Measurements from ENCODE around the gene PARP16. TPM values are rescaled to one million over a fixed set of nuclear protein-coding genes. Genes with fewer than 3 reads are reported as not detected.

PARP16 gene
- total RNA-seq, 1 experiment from 2014 or later: 5.8 TPM

DNA sequence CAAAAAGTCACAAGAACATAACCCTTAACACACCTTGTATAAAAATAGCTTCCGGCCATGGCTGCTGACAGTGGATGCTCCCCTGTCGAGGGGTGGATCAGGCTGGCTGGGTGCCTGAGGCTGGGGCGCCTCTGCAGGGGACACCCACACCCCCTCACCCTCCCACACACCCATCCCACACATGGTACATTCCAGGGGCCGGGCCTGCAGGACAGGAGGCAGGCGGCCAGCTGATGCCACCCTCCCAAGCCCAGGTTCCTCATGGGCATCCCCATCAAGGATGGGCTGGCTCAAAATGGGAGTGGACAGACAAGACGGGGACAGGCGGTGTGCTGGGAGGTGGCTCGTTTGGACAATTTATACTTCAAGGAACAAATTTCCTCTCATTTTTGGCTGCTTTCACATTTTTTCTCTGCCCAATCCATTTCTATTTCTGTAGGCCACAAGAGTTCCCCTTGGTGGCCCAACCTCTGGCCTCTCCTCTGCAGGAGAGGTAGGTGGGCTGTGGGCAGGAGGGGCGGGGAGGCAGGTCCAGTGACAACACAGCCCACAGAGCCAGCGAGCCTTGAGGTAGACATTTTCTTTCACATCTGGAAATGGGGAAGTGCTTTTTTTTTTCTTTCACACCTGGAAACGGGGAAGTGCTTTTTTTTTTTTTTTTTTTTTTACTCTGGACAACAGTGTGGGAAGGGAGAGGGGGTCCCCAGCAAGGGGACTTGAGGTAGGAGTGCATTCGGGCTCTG, 41.1 kb upstream of the PARP16 start:
- H3K9me3 Mint-ChIP-seq (ENCODE audit: low read depth, unreplicated experiment): no peaks in the 10 kb centered on the region
- no peak overlapping the region for H3K4me3 Mint-ChIP-seq (ENCODE audit: low read depth, unreplicated experiment)
- BruUV-seq (replicated peaks): no TSS peak
- CTCF ChIA-PET: no interaction called here
- no peak overlapping the region for H3K27ac Mint-ChIP-seq (ENCODE audit: unreplicated experiment)
- intact Hi-C loops (cut with micrococcal nuclease; ENCODE audit: unreplicated experiment): no loop called here
- TF ChIP-seq, protein P1, sequence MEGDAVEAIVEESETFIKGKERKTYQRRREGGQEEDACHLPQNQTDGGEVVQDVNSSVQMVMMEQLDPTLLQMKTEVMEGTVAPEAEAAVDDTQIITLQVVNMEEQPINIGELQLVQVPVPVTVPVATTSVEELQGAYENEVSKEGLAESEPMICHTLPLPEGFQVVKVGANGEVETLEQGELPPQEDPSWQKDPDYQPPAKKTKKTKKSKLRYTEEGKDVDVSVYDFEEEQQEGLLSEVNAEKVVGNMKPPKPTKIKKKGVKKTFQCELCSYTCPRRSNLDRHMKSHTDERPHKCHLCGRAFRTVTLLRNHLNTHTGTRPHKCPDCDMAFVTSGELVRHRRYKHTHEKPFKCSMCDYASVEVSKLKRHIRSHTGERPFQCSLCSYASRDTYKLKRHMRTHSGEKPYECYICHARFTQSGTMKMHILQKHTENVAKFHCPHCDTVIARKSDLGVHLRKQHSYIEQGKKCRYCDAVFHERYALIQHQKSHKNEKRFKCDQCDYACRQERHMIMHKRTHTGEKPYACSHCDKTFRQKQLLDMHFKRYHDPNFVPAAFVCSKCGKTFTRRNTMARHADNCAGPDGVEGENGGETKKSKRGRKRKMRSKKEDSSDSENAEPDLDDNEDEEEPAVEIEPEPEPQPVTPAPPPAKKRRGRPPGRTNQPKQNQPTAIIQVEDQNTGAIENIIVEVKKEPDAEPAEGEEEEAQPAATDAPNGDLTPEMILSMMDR (IDR thresholded peaks at IDR 0.05; ENCODE audit: unreplicated experiment): no peak
- H3K27me3 Mint-ChIP-seq (ENCODE audit: unreplicated experiment): peaks cover 48% of the 10 kb centered on the region
- DNase-seq: no peak
- no peaks in the 10 kb centered on the region for H3K4me1 Mint-ChIP-seq (ENCODE audit: low read depth, unreplicated experiment)
- no peaks in the 10 kb centered on the region for H3K36me3 Mint-ChIP-seq (ENCODE audit: insufficient read depth, unreplicated experiment)

- Mint-ChIP-seq H3K9me3 (ENCODE audit: low read depth, unreplicated experiment) (no peaks in the 10 kb centered on the region), H3K27ac (ENCODE audit: unreplicated experiment) (no peak overlapping the region), H3K36me3 (ENCODE audit: insufficient read depth, unreplicated experiment) (no peaks in the 10 kb centered on the region), H3K4me1 (ENCODE audit: low read depth, unreplicated experiment) (no peaks in the 10 kb centered on the region), H3K27me3 (ENCODE audit: unreplicated experiment) (peaks cover 48% of the 10 kb centered on the region), H3K4me3 (ENCODE audit: low read depth, unreplicated experiment) (no peak overlapping the region)
- intact Hi-C loops (cut with micrococcal nuclease; ENCODE audit: unreplicated experiment): no loop called here
- CTCF ChIA-PET: no interaction called here
- DNase-seq: no peak
- no TSS peak for BruUV-seq (replicated peaks)
- TF ChIP-seq, protein P1 (IDR thresholded peaks at IDR 0.05; ENCODE audit: unreplicated experiment): no peak
These were observed 40.1 kb upstream of the PARP16 start for GRCh38 chr15:65326818-65327217.

DNA sequence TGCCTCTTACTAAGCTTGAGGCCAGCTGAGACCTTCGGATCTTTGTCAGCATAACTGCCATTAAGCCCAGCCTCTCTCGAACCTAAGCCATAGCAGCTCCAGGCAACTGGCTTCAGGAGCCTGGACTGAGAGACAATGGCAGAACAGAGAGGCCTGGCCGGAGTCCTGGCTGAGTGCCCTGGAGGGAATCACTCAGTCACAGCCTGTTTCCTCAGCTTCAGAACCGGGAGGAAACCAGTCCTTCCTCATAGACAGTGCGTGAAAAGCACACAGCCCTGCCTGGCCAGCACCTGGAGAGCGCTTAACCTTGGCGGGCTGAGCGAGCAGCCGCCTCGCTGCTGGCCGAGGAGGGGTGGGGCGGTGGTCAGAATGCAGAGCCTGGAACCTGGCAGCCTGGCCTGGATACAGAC, 39.4 kb upstream of the PARP16 start:
- intact Hi-C loops (cut with micrococcal nuclease; ENCODE audit: unreplicated experiment): no loop called here
- TF ChIP-seq, protein P1 (IDR thresholded peaks at IDR 0.05; ENCODE audit: unreplicated experiment): no peak
- BruUV-seq (replicated peaks): no TSS peak
- Mint-ChIP-seq H3K4me1 (ENCODE audit: low read depth, unreplicated experiment) (no peaks in the 10 kb centered on the region), H3K27me3 (ENCODE audit: unreplicated experiment) (peaks cover 48% of the 10 kb centered on the region), H3K9me3 (ENCODE audit: low read depth, unreplicated experiment) (no peaks in the 10 kb centered on the region), H3K4me3 (ENCODE audit: low read depth, unreplicated experiment) (no peak overlapping the region), H3K36me3 (ENCODE audit: insufficient read depth, unreplicated experiment) (no peaks in the 10 kb centered on the region), H3K27ac (ENCODE audit: unreplicated experiment) (no peak overlapping the region)
- no peak for DNase-seq
- CTCF ChIA-PET: interaction anchor here (0.7 to 0.9 kb wide), 2 partner anchors 59 to 67 kb away, joined by 4 read pairs; no protein-coding TSS in a partner anchor

DNA sequence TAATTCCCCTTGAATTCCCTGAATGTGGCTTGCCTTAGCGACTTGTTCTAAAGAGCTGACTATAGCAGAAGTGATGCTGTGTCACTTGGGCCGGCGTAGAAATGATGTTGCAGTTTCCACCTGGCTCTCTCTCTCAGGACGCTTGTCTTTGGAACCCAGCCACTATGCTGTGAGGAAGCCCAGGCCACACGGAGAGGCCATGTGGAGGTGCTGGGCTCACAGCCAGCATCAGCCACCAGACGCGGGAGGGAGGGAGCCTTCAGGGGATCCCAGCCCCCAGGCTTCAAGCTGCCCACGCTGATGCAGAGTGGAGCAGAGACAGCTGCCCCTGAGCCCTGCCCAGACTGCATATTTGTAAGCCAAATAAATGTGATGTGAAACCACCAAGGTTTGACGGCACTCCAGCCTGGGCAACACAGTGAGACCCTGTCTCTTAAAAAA, 36.4 kb upstream of the PARP16 start:
- intact Hi-C loops (cut with micrococcal nuclease; ENCODE audit: unreplicated experiment): no loop called here
- Mint-ChIP-seq H3K9me3 (ENCODE audit: low read depth, unreplicated experiment) (no peaks in the 10 kb centered on the region), H3K27me3 (ENCODE audit: unreplicated experiment) (peaks cover 38% of the 10 kb centered on the region), H3K4me3 (ENCODE audit: low read depth, unreplicated experiment) (no peak overlapping the region), H3K36me3 (ENCODE audit: insufficient read depth, unreplicated experiment) (no peaks in the 10 kb centered on the region), H3K27ac (ENCODE audit: unreplicated experiment) (no peak overlapping the region), H3K4me1 (ENCODE audit: low read depth, unreplicated experiment) (no peaks in the 10 kb centered on the region)
- no peak for DNase-seq
- BruUV-seq (replicated peaks): no TSS peak
- TF ChIP-seq, protein P1 (IDR thresholded peaks at IDR 0.05; ENCODE audit: unreplicated experiment): no peak
- CTCF ChIA-PET: interaction anchor here (5.8 kb wide), 1 partner anchor 61 kb away, joined by 55 read pairs; no protein-coding TSS in a partner anchor
